Occipital lobe (tissue), 2 donors: ENCODE data around the gene GPATCH8. TPM values are rescaled to one million over a fixed set of nuclear protein-coding genes. Genes with fewer than 3 reads are reported as not detected.

Experiments used
- DNase-seq: peaks from one replicate; lab custom pipeline; 2025; lab: John Stamatoyannopoulos, UW
- total RNA-seq: library from RNA; depleted of rRNA; stranded (reverse); fragments of >200 nt; gene quantifications from one replicate; pipeline ENCODE4 v1.2.3, GENCODE V29; 2014

GPATCH8 gene
- total RNA-seq, 1 donor from 2014 or later, result 38.8 TPM

- no peak for DNase-seq
Observed at GRCh38 chr17:44451832-44452231, 51.4 kb downstream of the GPATCH8 start.

GRCh38 chr17:44451016-44451627, 52.1 kb downstream of the GPATCH8 start:
- DNase-seq, result no peak

GRCh38 chr17:44448412-44448811, 54.8 kb downstream of the GPATCH8 start:
- DNase-seq, result no peak

GRCh38 chr17:44444735-44445105, 58.5 kb downstream of the GPATCH8 start:
- no peak for DNase-seq

- no peak for DNase-seq
Observed at GRCh38 chr17:44442806-44443205, 60.4 kb downstream of the GPATCH8 start.

- DNase-seq, result no peak
Observed at GRCh38 chr17:44439168-44439567, 64.0 kb downstream of the GPATCH8 start.

- peak; percentile 25 for DNase-seq
Observed at GRCh38 chr17:44438636-44439035, 64.6 kb downstream of the GPATCH8 start.

GRCh38 chr17:44436336-44436735, 66.9 kb downstream of the GPATCH8 start:
- DNase-seq, result no peak

- no peak for DNase-seq
Observed at GRCh38 chr17:44432254-44433157, 70.7 kb downstream of the GPATCH8 start.

- DNase-seq, result no peak
Observed at GRCh38 chr17:44424828-44425461, 78.3 kb downstream of the GPATCH8 start.

- DNase-seq, result peak; percentile 38
Observed at GRCh38 chr17:44417553-44417952, 85.7 kb downstream of the GPATCH8 start.

GRCh38 chr17:44416558-44417289, 86.5 kb downstream of the GPATCH8 start:
- DNase-seq, result no peak

GRCh38 chr17:44414394-44415155, 88.6 kb downstream of the GPATCH8 start:
- no peak for DNase-seq

- DNase-seq, result no peak
Observed at GRCh38 chr17:44409309-44410028, 93.7 kb downstream of the GPATCH8 start.

GRCh38 chr17:44408786-44409185, 94.4 kb downstream of the GPATCH8 start:
- no peak for DNase-seq

- DNase-seq, result no peak
Observed at GRCh38 chr17:44402564-44403172, 100.5 kb downstream of the GPATCH8 start.

GRCh38 chr17:44400226-44400847, 102.9 kb downstream of the GPATCH8 start:
- DNase-seq, result no peak

- DNase-seq, result no peak
Observed at GRCh38 chr17:44398692-44399691, 104.2 kb downstream of the GPATCH8 start.
